IPS-11a (cell line): ENCODE measurements around the gene SRSF6.
"Not testable (repeated sequence)": the region's sequence is repeated elsewhere in the genome, so short reads cannot be mapped to it uniquely, and the experiment has no call there.

ENCODE experiments used
- H3K4me3 ChIP-seq: one replicate; pipeline ENCODE4 v1.5.1; 2013; ENCODE audit warnings: low read depth, low read length, control low read depth

Gene SRSF6

GRCh38 chr20:43448748-43449535 is 8.8 kb upstream of the SRSF6 start:
- no peak overlapping the region for H3K4me3 ChIP-seq

- no peak overlapping the region for H3K4me3 ChIP-seq
Observed at GRCh38 chr20:43450841-43451799, 6.6 kb upstream of the SRSF6 start.

DNA sequence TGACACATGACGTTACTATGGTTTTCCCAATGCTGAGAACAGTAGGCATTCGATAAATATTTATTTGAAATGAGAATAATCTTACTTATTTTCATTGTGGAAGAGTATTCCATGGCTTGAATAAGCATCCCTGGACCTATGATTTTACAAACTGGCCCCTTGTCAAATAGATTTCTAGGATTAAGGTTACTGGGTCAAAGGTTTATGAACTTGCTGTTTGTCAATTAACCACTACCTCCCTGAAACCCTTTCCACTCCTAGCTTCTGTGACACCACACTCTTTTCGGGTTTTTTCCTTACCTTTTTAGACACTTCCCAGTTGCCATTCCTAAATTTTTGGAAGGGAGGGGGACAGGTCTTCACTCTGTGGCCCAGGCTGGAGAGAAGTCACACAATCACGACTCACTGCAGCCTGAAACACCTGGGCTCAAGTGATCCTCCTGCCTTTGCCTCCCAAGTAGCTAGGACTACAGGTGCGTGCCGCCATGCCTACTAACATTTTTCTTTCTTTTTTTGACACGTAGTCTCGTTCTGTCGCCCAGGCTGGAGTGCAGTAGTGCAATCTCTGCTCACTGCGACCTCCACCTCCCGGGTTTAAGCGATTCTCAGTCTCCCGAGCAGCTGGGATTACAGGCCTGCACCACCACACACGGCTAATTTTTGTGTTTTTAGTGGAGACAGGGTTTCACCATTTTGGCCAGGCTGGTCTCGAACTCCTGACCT is 5.1 kb upstream of the SRSF6 start:
- no peak overlapping the region for H3K4me3 ChIP-seq

GRCh38 chr20:43456252-43456651 is 1.4 kb upstream of the SRSF6 start:
- H3K4me3 ChIP-seq = not testable (repeated sequence)

GRCh38 chr20:43456809-43457639 is 672 bp upstream of the SRSF6 start:
- peak overlapping the region; percentile 93 for H3K4me3 ChIP-seq

DNA sequence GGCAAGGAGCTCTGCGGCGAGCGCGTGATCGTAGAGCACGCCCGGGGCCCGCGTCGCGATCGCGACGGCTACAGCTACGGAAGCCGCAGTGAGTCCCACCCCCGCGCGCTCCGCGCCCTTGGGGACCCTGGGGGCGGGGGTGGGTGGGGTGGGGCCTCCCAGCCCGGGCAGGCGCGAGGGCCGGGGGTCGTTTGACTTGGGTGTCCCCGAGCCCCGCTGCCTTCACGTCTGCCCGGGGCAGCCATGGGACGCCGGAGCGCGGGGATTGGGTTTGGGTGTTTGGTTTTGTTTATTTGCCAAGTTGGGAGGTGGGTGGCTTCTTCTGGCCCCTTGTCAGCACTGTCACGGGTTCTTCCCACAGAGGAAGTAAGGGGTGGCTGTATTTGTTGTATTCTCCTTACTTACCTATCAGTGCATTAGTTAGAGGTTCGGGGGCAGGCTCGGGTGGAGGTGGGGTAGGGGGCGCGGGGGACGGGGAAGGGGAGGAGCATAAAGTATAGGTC is 777 bp downstream of the SRSF6 start:
- H3K4me3 ChIP-seq = peak overlapping the region; percentile 93

DNA sequence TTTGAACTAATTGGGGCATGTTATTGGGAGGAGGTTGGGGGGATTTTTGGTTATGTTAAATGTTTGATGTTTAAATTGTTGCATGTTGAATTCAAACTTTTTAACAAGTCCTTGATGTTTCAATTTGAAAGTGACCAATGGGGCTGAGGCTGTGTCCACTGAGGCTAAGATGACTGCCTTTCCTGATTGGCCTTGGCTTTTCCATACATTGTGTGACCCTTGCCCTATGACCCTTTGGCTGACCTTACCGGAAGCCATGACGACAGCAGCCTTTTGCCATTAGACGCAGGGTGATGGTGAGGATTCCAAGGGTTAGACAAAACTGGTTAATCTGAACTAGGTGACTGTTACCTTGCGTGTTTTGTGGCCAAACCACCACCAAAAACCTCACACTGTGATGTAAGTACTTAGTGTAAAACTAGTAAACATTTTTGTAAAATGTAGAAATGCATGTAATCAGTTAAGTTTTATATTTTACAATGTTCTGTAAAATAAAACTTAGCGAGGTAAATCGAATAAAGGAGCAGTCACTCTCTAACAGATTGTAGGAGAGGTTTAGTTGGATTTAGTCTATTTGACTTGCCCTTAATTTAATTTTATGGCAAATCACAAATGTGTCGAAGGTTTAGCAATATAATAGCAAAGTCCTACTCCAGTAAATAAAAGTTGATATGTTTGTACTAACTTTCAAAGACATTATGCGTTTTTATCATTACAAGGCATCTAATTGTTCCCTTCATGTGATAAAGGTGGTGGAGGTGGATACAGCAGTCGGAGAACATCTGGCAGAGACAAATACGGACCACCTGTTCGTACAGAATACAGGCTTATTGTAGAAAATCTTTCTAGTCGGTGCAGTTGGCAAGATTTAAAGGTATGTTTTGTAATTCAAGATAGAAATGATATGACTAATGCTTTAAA is 1.6 kb downstream of the SRSF6 start:
- H3K4me3 ChIP-seq = peak overlapping the region; percentile 93

GRCh38 chr20:43460172-43460829 is 2.6 kb downstream of the SRSF6 start:
- no peak overlapping the region for H3K4me3 ChIP-seq

DNA sequence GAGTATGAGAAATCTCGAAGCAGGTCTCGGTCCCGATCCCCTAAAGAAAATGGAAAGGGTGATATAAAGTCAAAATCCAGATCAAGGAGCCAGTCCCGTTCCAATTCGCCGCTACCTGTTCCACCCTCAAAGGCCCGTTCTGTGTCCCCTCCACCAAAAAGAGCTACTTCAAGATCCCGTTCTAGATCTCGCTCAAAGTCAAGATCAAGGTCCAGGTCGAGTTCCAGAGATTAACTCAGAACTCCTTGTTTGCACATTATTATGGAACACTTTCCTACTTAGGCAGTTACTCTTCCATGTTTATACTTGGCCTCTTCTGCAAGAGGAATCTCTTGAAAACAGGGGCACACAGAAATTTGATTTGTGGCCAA is 3.1 kb downstream of the SRSF6 start:
- no peak overlapping the region for H3K4me3 ChIP-seq

DNA sequence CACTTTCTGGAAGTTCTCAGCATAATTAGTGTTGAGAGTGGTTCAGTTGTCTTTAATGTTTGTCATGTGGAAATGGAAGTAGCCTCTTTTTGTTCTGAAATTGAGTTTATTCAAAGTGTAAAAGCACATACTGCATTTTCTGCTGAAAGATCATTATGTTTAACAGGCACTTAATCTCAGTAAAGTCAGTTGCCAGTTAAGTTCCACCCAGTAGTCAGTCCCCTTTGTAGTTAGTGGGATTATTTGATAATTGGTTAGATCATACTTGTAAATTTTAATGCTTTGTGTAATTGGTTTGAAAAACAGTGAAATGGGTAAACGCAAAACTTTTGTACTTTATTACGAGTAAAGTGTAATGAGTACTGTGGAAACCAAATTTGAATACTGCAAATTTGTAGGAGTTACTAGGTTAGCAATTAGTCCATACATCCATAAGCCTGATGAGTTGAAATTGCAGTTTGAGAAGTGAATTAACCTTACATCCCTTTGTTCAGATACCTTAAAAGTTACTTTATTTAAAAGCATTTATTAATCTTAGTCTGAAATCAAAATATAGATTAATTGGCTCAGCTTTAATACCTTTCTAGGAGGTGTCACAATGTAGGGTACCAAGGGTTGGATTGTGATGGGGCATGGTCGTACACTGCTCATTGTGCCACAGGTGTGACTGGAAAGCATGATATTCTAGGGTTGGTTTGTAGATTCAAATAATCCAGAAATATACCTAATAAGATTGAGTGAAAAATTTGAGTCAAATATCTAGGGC is 4.4 kb downstream of the SRSF6 start:
- no peak overlapping the region for H3K4me3 ChIP-seq

DNA sequence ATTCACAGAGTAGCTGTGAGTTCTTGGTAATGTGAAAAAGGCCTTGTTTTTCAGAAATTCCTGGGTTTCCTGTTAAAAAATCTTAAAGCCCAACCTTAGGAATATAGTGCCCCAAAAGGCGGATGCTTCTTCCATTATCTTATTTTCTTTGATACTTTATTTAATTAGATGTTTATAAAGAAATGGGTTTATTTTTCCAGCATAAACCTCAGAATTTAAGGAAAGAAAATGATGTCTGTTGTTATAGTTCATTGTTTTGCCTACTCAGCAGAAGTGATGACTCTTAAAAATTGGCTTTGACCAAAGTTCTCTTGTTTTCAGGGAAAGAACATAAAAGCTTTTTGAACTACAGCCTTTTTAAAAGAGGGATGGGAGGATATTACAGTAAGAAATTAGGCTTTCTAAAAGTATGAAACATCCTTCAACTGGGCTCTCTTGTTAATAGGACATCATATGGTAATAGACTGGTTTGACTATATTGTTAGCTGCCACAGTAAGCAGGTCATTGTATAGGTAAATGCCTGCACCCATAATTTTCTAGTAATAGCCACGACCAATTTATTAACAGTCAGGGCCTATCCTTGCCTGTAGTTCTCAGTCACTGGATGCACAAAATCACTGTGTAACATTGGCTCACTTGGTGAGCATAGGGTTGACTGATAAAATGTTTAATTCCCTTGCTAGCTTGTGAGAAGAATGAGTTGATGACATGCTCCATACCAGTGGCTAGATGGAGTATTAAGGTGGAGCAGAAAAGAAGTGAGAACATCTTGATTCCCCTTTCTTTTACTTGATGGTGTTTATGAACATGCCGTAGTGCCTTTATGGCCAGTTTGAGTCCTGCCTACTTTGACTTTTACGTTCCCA is 5.2 kb downstream of the SRSF6 start:
- H3K4me3 ChIP-seq = no peak overlapping the region

DNA sequence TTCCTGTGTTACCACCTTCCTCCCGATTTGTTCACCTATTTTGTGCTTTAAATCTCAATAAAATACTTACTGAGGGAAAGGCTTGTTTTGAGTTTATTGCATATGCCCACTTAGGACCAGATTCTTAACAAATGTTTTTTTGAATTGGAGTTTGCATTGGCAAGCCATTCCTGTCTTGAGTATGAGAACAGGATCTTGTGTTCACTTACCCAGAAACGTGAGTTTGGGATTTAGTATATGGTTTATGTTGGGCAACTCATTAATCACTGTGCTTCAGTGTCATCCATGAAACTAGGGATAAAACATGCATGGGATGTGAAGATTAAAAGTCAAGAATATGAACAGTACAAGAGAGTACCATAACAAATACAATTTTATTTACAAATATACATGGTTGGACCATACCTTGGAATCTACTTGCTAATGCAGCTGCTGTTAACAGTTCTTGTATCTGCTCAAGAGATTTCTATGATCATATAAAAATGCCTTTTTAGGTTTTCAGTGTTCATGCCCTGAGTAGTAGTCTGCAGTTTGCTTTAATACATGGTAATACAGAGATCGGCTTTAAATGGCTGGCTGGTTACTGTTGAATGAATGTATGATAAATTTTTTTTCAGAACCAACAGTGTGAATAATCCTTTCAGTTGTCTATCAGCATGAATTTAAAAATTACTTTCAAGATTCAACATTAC is 6.0 kb downstream of the SRSF6 start:
- no peak overlapping the region for H3K4me3 ChIP-seq

DNA sequence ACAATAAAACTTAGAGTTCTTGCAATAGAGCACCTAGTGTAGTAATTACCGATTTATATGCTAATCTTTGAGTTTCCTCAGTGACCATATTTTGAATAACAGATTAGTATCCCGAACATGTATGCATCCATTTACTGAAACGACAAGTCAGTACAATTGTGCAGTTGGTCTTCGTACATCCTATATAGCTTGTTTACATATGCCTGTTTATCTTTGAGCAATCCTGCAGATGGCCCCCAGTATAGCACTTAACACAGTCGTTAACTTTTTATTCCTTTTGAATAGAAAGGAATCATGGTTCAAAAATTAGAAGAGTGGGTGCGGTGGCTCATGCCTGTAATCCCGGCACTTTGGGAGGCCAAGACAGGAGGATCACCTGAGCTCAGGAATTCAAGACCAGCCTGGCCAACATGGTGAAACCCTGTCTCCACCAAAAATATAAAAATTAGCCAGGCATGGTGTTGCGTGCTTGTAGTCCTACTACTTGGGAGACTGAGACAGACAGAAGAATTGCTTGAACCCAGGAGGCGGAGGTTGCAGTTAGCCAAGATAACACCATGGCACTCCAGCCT is 6.6 kb downstream of the SRSF6 start:
- H3K4me3 ChIP-seq = no peak overlapping the region

DNA sequence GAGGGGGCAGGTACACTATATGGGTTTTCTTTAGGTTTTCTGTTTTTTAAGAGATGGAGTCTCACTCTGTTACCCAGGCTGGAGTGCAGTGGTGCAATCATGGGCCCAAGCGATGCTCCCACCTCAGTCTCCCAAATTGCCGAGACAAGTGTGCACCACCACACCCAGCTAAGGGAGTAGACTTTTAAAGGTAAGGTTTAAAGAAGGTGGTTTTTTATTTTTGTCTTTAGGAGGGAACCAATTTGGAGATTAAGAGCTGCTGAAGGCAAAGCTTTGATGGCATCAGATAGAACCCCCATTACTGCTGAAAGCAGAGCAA is 7.9 kb downstream of the SRSF6 start:
- no peak overlapping the region for H3K4me3 ChIP-seq

GRCh38 chr20:43467589-43467988 is 9.9 kb downstream of the SRSF6 start:
- H3K4me3 ChIP-seq = no peak overlapping the region

DNA sequence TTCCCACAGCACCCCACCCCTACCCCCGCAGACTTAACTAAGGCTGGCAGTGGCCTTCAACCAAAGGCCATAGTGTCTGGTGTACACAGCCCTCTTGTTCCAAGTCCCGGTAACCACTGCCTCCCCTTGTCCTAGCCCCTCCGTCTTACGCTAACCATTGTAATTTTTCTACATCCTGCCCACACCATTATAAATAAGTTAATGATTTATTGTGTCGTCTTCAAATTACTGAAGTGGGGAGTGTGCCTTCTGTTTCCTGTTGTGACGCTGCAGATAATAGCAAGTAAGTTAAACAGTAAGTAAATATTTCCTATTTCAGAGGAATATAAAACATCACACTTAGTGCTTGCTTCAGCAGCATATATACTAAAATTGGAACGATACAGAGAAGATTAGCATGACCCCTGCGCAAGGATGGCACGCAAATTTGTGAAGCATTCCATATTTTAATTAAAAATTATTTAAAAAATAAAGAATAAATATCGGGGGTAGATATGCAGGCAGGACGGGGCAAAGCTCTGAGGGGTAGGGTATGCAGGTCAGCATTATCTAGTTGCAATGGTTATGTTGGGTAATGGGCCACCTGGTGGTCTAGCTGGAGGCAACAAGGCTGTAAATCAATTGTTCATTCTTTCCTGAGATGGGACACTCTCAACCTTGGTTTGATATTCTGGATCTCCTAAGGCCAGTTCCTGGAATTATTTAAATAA is 15.1 kb downstream of the SRSF6 start:
- no peak overlapping the region for H3K4me3 ChIP-seq
